Measurements from ENCODE around the gene PCSK4.
"Not testable (repeated sequence)": the region's sequence is repeated elsewhere in the genome, so short reads cannot be mapped to it uniquely, and the experiment has no call there.

Gene PCSK4

DNA sequence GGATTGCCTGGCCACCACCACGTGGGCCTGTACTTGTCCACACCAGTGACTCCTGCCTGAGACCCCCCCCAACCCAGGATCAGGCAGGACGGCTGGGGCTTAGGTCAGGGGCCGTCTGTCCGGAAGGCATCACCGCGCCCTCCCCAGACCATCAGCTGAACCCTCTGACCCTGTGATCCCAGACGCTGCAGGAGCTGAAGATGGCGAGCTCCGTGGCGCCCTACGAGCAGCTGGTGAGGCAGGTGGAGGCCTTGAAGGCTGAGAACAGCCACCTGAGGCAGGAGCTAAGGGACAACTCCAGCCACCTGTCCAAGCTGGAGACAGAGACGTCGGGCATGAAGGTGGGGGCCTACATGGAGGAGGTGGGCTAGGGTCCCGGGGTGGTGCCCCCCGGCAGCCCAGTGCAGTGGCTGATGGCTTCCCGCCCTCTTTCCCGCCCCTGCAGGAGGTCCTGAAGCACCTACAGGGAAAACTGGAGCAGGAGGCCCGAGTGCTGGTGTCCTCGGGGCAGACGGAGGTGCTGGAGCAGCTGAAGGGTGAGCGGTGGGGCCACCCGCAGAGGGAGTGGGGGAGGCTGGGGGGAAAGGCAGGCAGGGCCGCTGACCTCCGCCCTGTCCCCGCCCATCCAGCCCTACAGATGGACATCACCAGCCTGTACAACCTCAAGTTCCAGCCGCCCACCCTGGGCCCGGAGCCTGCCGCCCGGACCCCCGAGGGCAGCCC lies 37.2 kb downstream of the PCSK4 start:
- no peak for DNase-seq

DNA sequence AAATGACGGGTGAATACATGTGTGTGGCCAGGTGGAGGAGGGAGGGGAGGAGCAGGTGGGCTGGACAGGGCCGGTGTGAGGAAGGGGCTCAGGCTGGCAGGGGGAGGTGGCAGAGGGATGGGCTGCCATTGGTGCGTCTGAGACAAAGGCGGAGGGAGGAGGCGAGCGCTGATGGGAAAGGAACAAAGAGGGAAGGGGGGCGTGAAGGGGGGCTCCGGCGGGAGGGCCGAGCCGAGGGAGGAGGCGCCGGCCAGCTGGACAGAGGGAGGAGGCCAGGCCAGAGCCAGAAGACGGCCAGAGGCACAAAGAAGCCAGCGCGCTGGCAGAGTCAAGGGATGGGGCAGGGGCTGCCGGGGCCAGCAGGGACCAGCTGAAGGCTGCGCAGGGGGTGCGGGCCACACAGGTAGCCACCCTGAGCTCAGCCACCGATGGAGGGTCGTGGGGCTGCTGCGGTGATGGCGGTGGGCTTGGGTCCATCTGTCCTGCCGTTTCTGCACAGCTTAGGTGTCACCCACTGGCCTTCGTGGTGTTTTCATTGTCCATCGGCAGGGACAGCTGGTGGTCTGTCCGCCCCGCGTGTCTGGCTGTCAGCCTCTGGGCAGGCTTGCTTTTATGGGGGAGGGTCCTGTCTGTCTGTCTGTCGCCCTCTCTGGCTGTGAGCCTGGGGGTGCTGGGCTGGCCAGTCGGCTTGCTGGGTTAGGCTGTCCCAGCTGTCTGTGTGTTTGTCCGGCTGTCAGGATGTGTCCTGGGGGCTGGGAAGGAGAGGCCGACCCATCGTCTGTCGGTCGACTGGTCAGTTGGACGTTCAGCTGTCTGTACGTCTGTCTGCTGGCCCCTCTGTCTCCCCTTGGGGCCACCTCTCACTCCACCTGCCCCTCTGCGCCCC lies 38.0 kb downstream of the PCSK4 start:
- DNase-seq, result no peak

DNA sequence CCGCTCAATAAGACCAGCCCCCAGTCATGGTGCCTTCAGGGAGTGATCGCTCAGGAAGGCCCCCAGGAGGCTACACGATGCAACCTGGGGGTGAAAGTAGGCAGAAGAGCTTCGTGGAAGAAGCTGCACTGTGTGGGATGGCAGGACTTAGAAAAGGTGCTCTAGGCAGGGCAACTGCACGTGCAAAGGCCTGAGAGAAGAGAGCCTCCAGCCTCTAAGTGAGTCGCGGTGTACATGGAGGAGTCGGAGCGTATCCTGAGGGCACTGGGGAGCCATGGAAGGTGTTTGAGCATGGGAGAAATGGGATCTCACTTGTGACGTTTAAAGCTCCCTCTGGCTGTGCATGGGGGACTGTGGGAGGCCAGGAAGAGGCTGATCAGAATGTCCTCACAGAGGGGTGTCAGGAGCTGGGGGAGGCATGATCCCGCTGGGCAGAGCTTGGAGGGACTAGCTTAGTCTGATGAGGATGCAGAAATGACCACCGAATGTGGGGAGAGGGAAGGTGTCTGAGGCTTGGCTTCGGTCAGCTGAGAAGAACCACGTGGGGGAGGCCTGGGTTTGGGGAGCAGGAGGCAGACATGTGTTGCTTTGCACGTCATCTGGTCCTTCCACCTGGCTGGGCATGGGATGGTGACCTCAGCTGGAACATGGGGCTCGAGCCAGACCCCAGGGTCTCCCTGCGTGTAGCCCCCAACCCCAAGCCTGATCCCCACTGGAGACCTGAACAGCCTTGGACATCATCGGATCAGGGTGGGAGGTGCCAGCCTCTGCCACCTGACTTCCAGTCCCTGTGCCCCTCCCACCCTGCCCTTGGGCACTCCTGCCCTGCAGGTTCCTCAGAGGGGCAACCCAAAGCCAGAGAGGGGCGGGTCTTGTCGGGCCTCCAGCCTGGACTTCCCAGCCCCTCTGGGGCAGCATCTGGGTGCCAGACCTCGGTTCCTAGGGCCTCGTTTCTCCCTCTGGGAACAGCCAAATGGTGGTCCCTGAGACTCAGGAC lies 39.1 kb downstream of the PCSK4 start:
- DNase-seq, result no peak

DNA sequence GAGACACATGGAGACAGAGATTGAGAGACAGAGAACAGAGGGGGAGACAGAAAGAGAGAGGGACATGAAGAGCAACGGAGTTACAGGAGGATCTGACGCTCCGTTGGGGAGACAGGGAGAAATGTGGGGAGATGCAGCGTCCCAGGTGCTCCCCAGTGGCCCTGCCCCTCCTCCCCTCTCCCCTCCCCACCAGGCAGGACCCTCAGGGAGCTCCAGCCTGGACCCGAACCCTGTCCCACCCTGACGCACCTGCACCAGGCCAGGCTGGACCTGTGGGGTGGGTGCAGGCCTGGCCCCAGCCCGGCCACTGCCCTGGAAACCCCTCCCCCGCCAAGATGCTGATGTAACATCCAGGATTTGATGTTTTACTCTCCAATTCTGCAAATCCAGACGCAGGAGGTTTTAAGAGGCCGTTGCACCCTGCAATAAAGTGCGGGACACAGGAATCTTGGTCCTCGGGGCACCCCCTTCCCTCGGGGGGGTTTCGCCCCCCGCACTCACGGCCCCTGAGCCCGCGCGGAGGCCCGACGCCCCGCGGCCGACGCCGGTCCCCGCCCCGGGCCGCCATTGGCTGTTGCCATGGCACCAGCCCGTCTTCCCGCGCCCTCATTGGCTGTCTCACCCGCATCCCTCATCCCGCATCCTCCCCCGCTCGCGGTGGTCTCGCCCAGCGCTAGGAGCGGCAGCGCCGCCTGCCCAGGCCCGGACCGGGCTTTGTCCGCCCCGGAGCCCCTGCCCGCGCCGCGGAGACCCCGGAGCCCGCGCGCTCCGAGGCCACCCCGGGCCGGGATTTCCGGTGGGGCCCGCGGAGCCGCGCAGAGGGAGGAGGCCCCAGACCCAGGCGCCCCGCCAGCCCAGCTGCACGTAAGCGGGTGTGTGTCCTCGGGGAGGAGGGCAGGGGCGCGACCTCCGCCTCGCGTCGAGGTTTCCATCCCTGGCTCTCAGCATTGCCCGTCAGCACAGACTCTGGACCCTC lies 40.4 kb downstream of the PCSK4 start, which contains the start of gene APC2:
Gene APC2, plus strand, starts transcription at position 655 of the 976 bp plus-strand sequence. CDS start 2,881 bp downstream, outside the sequence.
- peak; percentile 26 for DNase-seq

DNA sequence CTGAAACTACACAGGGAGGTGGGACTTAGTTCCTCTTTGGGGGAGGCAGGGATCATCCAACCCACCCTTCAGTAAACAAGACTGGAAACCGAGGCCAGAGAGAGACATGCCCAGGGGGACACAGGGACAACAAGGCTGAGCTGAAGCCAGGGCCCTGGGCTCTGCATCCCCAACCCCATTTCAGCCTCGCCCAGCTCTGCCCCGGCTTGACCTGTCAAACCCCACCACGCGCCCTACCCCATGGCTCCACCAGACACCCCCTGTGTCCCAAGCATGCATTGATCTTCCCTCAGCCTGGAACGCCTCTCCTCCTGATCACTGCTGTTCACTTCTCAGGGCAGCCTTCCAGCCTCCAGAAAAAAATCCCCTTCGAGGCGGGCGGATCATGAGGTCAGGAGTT lies 42.2 kb downstream of the PCSK4 start:
- no peak for DNase-seq

DNA sequence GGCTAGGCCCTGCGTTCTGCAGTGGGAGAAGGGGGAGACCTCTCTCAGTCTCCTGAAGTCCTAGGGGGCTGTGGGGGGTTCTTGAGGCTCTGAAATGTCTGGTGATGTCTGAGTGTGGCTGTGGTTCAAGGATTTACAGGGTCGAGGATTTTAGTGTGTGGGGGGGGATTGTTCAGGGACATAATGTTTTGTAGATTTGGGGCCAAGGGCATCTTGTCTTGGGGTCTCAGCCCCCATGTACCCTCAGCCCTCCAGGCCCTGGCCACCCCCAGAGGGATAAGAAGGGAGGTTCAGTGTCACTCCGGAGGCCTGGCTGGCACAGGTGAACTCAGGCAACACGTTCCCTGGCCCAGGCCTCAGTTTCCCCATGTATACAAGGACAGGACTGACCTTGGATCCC lies 42.6 kb downstream of the PCSK4 start:
- no peak for DNase-seq

DNA sequence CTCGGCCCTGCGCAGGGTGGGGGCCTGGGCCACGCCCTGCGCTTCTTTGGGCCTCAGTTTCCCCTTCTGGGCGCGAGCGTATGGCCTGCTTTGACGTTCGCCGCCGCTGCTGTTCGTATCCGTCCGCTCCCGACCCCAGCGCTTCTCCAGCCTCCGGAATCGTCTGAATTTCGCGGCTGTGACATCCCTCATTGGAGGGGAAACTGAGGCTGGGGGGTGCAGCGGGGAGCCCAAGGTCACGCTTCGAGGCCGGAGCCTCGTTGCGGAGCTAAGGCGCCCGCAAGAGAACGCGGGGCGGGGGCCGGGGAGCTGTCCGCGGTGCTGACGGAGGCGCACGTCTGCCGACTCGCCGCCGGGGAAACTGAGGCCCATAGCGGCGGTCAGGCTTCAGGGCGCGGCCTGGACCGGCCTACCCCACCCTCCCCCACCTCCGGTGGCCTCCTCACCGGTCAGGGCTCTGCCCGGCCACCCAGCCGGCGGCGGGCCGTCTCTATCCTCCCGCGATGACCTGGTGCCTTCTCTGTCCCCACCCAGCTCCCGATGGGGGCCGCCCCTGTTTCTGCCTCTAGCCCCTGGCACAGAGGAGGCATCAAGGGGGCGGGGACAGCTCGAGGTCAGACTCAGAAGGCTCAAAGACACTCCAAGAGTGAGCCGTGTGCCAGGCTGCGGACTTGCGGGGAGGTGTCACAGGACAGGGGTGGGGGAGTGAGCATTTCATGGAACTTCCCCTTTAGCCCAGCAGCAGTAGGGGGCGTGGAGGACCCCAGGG lies 43.3 kb downstream of the PCSK4 start:
- peak; percentile 50 for DNase-seq

DNA sequence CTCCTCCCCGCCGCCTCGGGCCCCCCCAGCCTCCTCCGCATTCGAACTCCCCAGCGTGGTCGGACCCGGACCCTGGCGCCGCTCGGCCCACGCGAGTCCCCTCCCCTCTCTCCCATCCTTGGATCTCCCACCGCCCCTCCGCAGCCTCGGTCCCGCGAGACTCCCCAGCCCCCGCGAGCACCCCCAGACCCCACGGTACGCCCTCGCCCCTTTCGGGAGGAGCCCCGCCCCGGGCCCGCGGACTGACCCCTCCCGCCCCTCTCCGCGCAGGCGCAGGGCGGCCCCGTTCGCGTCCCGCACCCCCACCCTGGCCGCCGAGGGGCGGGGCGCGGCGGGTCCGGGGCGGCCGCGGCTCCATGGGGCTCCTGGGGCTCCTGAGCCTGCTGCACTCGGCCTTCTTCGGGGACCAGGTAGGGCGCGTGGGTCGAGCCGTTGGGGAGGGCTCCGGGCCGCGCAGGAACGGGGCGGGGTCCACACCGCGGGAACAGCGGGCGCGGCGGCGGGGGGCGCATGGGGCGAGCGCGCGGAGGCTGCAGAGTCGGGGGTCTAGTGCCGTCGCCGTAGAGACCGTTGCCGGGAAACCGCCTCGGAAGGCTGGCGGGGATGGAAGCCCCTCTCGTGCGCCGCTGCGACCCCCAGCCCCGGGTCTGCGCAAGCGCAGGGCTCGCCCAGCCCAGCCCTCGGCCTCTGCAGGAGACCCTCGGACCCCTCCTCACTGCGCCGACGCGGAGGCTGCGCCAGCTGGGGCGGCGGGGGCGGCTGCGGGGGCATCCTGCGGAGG lies 44.0 kb downstream of the PCSK4 start:
- no peak for DNase-seq

DNA sequence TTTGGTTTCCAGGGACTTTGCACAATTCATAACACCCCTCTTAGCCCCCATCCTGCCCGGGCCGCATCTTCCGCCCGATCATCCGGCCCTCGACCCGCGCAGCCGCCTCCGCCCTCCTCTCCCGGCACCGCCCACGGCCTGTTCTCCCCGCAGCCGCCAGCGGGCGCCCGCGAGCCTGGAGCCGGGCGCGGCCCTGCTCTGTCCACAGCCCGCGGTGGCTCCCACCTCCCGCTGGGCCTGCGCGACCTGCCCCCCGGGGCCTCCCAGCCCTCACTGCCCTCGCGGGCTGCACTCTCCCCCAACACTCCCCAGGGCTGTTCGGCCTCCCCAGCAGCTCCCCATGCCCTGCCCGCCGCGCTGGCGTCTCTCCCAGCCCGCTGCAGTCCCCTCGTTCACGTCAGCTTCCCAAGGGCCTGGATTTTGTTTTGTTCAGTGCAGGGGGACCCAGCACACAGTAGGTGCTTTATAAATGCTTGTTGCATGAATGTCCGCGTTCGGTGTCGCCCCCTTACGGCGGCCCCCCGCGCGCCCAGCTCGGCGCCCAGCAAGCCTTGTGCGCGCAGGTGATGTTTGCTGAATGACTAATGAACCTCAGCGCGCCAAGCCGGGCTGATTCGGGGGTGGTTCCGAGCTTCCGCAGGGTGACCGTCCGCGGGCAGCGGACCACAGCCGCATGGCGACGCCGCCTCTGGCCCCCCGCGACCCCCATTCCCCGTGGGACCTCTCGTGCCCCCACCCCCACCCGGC lies 44.8 kb downstream of the PCSK4 start:
- DNase-seq, result peak; percentile 79

DNA sequence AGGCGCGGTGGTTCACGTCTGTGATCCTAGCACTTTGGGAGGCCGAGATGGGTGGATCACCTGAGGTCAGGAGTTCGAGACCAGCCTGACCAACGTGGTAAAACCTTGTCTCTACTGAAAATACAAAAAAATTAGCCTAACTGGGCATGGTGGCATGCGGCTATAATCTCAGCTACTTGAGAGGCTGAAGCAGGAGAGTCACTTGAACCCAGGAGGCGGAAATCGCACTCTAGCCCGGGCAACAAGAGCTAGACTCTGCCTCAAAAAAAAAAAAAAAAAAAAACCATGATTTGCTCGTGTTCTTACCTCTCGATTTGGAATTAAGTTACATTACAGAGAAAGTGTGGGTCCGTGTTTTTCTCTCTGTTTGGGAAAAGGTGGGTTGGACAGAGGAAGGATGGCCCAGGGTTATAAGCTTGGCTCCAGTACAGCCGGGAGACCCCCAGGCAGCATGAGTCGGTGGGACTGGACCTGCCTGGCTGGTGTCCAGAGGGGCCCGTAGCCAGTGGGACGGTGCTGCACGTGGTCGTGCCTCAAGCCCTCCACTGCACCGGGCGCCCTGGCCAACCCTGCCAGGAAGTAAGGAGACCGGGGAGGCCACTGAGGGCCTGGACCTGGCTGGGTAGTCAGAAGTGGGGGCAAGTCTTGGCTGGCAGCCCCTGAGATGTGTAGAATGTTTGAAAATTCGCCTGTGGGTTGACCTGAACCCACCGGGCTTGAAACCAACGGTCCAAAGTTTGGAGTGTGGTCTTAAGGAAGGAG lies 48.3 kb downstream of the PCSK4 start:
- no peak for DNase-seq

DNA sequence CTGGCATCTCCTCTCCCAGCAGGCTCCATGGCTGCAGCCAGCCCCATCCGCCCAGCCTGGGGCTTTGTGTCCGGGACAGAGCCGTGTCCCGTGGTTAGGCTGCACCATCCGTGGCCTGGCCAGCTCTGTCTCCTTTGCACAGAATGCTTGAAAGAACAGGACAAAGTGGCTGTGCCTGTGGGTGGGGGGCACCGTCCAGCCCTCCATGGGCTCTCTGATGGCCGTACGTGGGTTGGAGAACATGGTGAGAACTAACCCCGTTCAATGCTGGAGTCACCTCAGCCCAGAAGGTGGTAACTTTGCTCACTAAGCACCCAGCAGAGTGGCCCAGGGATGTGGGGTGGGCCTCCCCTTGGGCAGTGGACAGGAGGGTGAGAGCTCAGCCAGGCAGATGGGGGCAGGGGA lies 49.1 kb downstream of the PCSK4 start:
- no peak for DNase-seq

DNA sequence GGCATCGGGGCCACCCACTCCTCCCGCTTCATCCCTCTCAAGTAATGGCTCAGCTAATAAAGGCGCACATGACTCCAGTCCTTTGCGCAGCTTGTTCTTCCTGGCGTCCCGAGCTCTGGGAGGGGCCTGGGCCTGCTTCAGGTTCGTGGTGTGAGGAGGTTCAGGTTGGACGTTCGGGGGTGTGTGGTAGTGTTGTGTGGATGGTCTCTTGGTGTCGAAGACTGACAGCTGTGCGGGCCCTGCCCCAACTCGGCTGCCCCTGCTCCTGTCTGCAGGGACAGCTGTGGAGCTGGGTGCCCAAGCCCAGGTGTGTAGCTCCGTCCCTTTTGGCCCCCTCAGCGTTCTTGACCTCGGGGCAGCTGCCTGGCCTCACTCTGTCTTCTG lies 49.7 kb downstream of the PCSK4 start:
- DNase-seq, result no peak

DNA sequence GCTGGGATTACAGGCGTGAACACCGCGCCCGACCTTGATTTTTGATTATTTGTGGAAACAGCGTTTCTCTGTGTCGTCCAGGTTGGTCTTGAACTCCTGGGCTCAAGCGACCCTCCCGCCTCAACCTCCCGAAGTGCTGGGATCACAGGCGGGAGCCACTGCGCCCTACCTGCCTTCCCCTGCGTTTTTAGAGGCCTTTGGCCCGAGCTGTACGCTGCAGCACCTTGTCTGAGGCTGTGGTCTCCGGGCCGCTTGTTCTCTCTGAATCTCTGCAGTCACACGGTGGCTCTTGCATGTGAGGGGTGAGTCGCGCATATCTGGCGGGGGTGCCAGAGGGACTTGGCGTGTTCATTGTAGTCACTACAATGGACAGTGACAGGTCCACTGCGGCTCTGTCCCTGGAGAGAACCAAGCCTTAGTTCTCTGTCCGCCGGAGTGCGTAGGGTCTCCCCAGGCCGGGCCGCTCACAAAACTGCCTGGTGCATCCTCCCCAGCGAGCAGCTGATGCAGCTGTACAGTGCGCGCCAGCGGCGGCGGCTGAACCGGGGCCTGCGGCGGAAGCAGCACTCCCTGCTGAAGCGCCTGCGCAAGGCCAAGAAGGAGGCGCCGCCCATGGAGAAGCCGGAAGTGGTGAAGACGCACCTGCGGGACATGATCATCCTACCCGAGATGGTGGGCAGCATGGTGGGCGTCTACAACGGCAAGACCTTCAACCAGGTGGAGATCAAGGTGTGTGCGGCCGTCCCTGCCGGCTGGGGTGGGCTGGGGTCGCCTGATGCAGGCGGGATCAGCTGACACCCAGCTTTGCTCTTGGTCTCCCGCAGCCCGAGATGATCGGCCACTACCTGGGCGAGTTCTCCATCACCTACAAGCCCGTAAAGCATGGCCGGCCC lies 50.4 kb downstream of the PCSK4 start:
- not testable (repeated sequence) for DNase-seq

DNA sequence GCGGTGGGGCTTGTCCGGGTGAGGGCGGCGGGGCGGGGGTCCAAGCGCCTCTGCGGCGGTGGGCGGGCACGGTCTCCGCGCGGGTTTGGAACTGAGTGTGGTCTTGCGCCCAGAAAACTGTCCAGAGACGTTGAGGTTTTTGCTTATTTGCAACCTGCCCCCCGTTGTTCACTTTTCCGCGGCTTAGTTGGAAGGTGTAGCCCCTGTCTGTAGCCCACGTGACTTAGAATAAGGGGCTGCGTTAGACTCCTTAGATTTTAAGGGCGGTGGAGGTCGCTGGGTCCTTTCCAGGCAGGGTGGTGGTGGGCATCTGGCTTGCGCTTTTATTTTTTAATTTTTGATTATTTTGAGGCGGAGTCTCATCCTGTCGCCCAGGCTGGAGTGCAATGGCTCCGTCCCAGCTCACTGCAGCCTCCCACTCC lies 51.2 kb downstream of the PCSK4 start:
- DNase-seq, result no peak

DNA sequence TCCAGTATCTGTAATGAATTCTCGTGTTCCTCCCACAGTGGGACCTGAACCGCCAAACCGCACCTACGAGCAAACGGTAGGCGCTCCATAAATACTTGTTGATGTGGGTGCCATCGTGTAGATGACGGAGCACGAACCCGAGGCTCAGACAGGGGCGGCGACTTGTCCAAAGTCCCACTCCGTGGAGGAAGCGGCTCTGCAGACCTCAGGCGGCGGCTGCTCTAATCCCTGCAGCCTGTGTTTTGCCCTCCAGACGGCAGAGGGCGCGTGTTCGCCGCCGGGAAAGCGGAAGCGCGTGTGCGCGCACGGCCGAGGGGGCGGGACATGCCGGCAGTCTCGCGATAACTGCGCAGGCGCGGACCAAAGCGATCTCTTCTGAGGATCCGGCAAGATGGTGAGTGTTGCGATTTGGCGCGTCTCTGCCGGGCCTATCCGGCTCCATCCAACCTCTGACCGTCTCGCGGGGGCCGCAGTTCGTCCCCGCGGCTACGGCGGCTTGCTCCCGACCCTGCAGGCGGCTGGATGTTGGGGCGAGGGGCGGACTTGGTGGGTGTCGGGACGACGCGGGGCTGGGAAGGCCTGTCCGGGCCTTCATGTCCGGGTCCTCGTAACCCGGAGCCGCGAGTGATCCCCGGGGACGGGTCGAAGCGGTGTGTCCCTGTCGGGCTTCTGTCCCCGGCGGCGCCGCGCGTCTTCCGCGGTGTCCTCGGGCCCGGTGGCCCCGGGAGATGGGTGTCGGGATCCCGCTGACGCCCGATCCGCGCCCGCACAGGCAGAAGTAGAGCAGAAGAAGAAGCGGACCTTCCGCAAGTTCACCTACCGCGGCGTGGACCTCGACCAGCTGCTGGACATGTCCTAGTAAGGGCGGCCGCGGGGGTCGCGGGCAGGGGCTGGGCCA lies 51.9 kb downstream of the PCSK4 start, which contains the start of gene RPS15:
Gene RPS15, plus strand, starts transcription at position 362 of the 898 bp plus-strand sequence. Its CDS starts 30 bp downstream, at position 392.
- peak; percentile 97 for DNase-seq

DNA sequence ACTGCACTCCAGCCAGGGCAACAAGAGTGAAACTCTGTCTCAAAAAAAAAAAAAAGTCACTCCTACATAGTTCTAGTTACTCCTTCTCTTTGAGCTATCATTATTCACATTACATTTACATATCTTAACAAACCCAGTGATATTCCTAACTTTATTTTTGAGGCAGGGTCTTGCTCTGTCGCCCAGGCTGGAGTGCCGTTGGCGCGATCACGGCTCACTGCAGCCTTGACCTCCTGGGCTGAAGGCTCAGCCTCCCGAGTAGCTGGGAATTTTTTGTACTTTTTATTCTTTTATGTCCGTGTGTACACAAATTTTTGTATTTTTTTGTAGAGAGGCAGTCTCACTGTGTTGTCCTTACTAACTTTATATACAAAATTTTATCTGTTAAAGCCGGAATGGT lies 52.5 kb downstream of the PCSK4 start:
- DNase-seq, result no peak

Data from CD4-positive, alpha-beta T cell treated with Interleukin-6 for 4 hours (primary cell).